PC-9 (cell line): Measurements from ENCODE around the gene CCR7. TPM values are rescaled to one million over a fixed set of nuclear protein-coding genes. Genes with fewer than 3 reads are reported as not detected.

Source experiments
- BruUV-seq: library from RNA; stranded (reverse); fragments of 400-500 nt; replicated peaks from 2 replicates; lab custom pipeline; 2021; lab: Mats Ljungman, UMichigan
- CTCF ChIA-PET: fragments of 300-600 bp; sonication (Branson Sonifier 250); formaldehyde crosslinking; loops from one replicate; lab custom pipeline; 2022; ENCODE audit warnings: antibody characterized with exemption; lab: Charles Lee
- POLR2A ChIA-PET: fragments of 300-600 bp; sonication (Branson Sonifier 250); formaldehyde crosslinking; loops from one replicate; lab custom pipeline; 2022; ENCODE audit warnings: antibody characterized with exemption; ENCODE audit not compliant: unreplicated experiment; lab: Charles Lee
- DNase-seq, 2 experiments: peaks; one replicate each; pipeline versions ENCODE4 v3.0.0 to v3.0.0-alpha.2; 2015 to 2022; ENCODE audit warnings: mixed read lengths in 1 of 2
- H2AFZ ChIP-seq: fragments of 200-600 bp; sonication (generic); 2 replicates; pipeline ENCODE4 v1.8.1; 2017; ENCODE audit warnings: antibody characterized with exemption
- H3F3A ChIP-seq: fragments of 200-600 bp; sonication (generic); 2 replicates; pipeline ENCODE4 v1.8.1; 2017; ENCODE audit warnings: antibody characterized with exemption, mild to moderate bottlenecking, low read depth; ENCODE audit not compliant: insufficient read depth
- H3K27ac ChIP-seq: fragments of 200-600 bp; sonication (generic); 2 replicates; pipeline ENCODE4 v1.6.1; 2016; ENCODE audit warnings: mixed run types
- H3K27me3 ChIP-seq: fragments of 200-600 bp; sonication (generic); 2 replicates; pipeline ENCODE4 v1.6.1; 2016; ENCODE audit warnings: low read depth, mixed run types; ENCODE audit not compliant: insufficient read depth
- H3K36me3 ChIP-seq: fragments of 200-600 bp; sonication (generic); 2 replicates; pipeline ENCODE4 v1.6.1; 2016; ENCODE audit warnings: low read depth, mixed run types
- H3K4me1 ChIP-seq: fragments of 200-600 bp; sonication (generic); replicated peaks from 2 replicates; pipeline ENCODE4 v1.6.1; 2016; ENCODE audit warnings: mixed run types; ENCODE audit not compliant: insufficient read depth
- H3K4me2 ChIP-seq: fragments of 200-600 bp; sonication (generic); 2 replicates; pipeline ENCODE4 v1.6.1; 2017; ENCODE audit warnings: mixed run types
- H3K4me3 ChIP-seq: fragments of 200-600 bp; sonication (generic); 2 replicates; pipeline ENCODE4 v1.6.1; 2016; ENCODE audit warnings: mixed run types
- H3K79me2 ChIP-seq: fragments of 200-600 bp; sonication (generic); 2 replicates; pipeline ENCODE4 v1.6.1; 2017; ENCODE audit warnings: low read depth, mixed run types
- H3K9me2 ChIP-seq: fragments of 200-600 bp; sonication (generic); 2 replicates; pipeline ENCODE4 v1.8.1; 2017; ENCODE audit warnings: mild to moderate bottlenecking; ENCODE audit not compliant: insufficient read depth
- H3K9me3 ChIP-seq: fragments of 200-600 bp; sonication (generic); 2 replicates; pipeline ENCODE4 v1.8.1; 2016; ENCODE audit warnings: low read depth; ENCODE audit not compliant: insufficient read depth
- H4K20me1 ChIP-seq: fragments of 200-600 bp; sonication (generic); 2 replicates; pipeline ENCODE4 v1.8.1; 2017; ENCODE audit not compliant: insufficient read depth
- EZH2 ChIP-seq: fragments of 200-600 bp; sonication (generic); IDR thresholded peaks from 2 replicates; pipeline ENCODE4 v1.8.0; 2017; ENCODE audit warnings: antibody characterized with exemption, low read depth
- intact Hi-C: fragments of 100-400 bp; cut with micrococcal nuclease; formaldehyde crosslinking; loops from one replicate; pipeline ENCODE4 v1.10.0; 2022; ENCODE audit not compliant: unreplicated experiment
- total RNA-seq: library from RNA; stranded (reverse); gene quantifications from 2 replicates; pipeline ENCODE4 v1.2.3, GENCODE V29; 2021
- TF ChIP-seq, protein P1 (sequence below): fragments of 200-600 bp; sonication (generic); conservative IDR thresholded peaks from 2 replicates; pipeline ENCODE4 v1.6.1; 2017; ENCODE audit warnings: mixed run types, antibody characterized with exemption, mild to moderate bottlenecking, moderate library complexity

Gene CCR7
- total RNA-seq, 1 experiment from 2014 or later = not detected

DNA sequence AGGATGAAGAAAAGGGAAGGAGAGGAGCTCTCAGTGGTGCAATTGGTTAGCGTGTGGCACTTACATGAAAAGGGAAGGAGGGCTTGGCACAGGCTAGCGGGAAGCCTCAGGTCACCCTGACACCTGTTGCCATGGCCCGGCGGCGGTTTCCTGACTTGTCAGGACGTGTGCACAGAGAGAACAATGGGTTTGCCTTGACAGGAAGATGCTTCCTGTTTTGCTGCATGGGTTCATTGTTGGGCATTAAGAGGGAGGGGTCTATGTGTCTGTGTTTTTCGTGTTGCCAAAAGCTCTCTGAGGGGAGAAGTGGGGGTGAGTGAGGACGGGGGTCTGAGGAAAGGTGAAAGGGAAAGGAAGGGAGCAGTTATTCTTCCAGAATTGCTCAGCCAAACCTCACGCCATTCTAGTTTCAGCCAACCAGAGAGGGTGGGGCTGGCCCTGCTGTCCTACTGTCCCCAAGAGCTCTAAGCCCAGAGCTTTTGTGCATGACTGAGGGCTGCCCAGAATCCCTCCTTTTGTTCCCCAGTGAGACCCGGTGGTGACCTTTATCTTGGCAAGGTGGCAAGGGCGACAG, 17.1 kb upstream of the CCR7 start:
- intact Hi-C loops = no loop called here
- Histone ChIP-seq H3K27ac (no peak overlapping the region), H3K9me3 (no peaks in the 10 kb centered on the region), H3K27me3 (no peaks in the 10 kb centered on the region), H3K4me3 (no peak overlapping the region), H3K79me2 (no peaks in the 10 kb centered on the region), H2AFZ (no peak overlapping the region), H3K4me2 (no peak overlapping the region), H4K20me1 (no peaks in the 10 kb centered on the region), H3K4me1 (no peaks in the 10 kb centered on the region), H3K9me2 (no peaks in the 10 kb centered on the region), H3F3A (no peaks in the 10 kb centered on the region), H3K36me3 (no peaks in the 10 kb centered on the region)
- ChIA-PET CTCF (interaction anchor here (0.6 kb wide), 2 partner anchors 49 to 237 kb away, joined by 3 read pairs; no protein-coding TSS in a partner anchor), POLR2A (no interaction called here)
- peak in 1 of 2 experiments; percentile 43 for DNase-seq
- no TSS peak for BruUV-seq
- TF ChIP-seq EZH2 = no peak
- TF ChIP-seq, protein P1, sequence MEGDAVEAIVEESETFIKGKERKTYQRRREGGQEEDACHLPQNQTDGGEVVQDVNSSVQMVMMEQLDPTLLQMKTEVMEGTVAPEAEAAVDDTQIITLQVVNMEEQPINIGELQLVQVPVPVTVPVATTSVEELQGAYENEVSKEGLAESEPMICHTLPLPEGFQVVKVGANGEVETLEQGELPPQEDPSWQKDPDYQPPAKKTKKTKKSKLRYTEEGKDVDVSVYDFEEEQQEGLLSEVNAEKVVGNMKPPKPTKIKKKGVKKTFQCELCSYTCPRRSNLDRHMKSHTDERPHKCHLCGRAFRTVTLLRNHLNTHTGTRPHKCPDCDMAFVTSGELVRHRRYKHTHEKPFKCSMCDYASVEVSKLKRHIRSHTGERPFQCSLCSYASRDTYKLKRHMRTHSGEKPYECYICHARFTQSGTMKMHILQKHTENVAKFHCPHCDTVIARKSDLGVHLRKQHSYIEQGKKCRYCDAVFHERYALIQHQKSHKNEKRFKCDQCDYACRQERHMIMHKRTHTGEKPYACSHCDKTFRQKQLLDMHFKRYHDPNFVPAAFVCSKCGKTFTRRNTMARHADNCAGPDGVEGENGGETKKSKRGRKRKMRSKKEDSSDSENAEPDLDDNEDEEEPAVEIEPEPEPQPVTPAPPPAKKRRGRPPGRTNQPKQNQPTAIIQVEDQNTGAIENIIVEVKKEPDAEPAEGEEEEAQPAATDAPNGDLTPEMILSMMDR = no peak

DNA sequence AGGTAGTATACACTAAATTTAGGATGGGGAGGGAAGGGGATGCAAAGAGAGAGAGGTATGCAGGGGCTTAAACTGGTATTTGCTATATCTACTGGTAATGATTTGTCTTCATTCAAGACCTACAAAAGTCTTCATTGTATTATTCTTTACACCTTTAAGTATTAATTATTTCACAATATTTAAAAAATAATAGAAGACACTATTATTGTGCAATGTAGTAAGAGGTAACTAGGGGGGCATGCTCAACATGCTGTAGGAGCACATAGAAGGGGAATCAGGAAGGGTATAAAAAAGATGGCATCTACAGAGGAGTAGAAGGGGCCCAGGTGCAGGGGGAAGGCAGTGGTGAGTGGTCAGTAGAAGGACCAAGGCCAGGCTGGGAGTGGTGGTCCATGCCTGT, 14.9 kb upstream of the CCR7 start:
- POLR2A ChIA-PET = no interaction called here
- H3K79me2 ChIP-seq = no peaks in the 10 kb centered on the region
- H3K9me3 ChIP-seq = no peaks in the 10 kb centered on the region
- no peaks in the 10 kb centered on the region for H4K20me1 ChIP-seq
- H3K4me2 ChIP-seq = no peak overlapping the region
- intact Hi-C loops = no loop called here
- CTCF ChIA-PET = no interaction called here
- H3K4me3 ChIP-seq = no peak overlapping the region
- no peaks in the 10 kb centered on the region for H3K9me2 ChIP-seq
- H3K27ac ChIP-seq = no peak overlapping the region
- BruUV-seq = no TSS peak
- no peaks in the 10 kb centered on the region for H3K4me1 ChIP-seq
- H3K27me3 ChIP-seq = 0 out of 2 replicates have a peak, but pooled peaks cover 7% of the 10 kb centered on the region
- H2AFZ ChIP-seq = no peak overlapping the region
- TF ChIP-seq EZH2 = no peak
- TF ChIP-seq, protein P1 = no peak
- no peak for DNase-seq
- no peaks in the 10 kb centered on the region for H3F3A ChIP-seq
- H3K36me3 ChIP-seq = no peaks in the 10 kb centered on the region

DNA sequence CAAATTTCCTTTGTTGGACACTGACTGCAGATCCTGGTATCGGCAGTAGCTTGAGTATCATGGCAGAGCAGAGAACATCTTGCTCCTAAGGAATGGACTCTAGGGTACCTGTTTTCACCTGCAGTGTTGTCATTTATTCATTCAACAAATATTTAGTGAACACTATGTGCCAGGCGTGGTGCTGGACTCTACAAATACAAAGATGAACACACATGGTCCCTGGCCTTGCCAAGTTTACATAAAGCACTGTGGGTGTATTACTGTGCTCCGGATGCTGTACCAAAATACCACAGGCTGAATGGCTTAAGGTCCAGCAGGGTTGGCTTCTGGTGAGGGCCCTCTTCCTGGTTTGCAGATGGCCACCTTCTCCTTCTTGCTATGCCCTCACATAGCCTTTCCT, 14.2 kb upstream of the CCR7 start:
- Histone ChIP-seq H3F3A (no peaks in the 10 kb centered on the region), H3K27ac (no peak overlapping the region), H3K9me3 (no peaks in the 10 kb centered on the region), H4K20me1 (no peaks in the 10 kb centered on the region), H3K4me3 (no peak overlapping the region), H2AFZ (no peak overlapping the region), H3K27me3 (0 out of 2 replicates have a peak, but pooled peaks cover 7% of the 10 kb centered on the region), H3K36me3 (no peaks in the 10 kb centered on the region), H3K4me1 (no peaks in the 10 kb centered on the region), H3K79me2 (no peaks in the 10 kb centered on the region), H3K9me2 (no peaks in the 10 kb centered on the region), H3K4me2 (no peak overlapping the region)
- intact Hi-C loops = no loop called here
- no peak for DNase-seq
- CTCF ChIA-PET = no interaction called here
- TF ChIP-seq, protein P1 = no peak
- no peak for TF ChIP-seq EZH2
- POLR2A ChIA-PET = no interaction called here
- BruUV-seq = no TSS peak
